C4-2B (cell line): Measurements from ENCODE around the gene HILPDA.

Experiments
- H3K27ac ChIP-seq: fragments of 450-650 bp; 2 replicates; pipeline ENCODE4 v1.5.1; 2017
- CTCF ChIP-seq: fragments of 450-650 bp; conservative IDR thresholded peaks from 2 replicates; pipeline ENCODE4 v1.5.1; 2017; ENCODE audit warnings: mild to moderate bottlenecking
- ZFX ChIP-seq: fragments of 450-650 bp; IDR thresholded peaks from 2 replicates; pipeline ENCODE4 v1.6.1; 2017

The HILPDA gene

GRCh38 chr7:128422842-128423241 is 32.8 kb upstream of the HILPDA start:
- TF ChIP-seq CTCF (no peak), ZFX (no peak)
- H3K27ac ChIP-seq = no peak overlapping the region

GRCh38 chr7:128424686-128425275 is 30.9 kb upstream of the HILPDA start:
- no peak overlapping the region for H3K27ac ChIP-seq
- TF ChIP-seq CTCF = no peak
- TF ChIP-seq ZFX = no peak

GRCh38 chr7:128425850-128426249 is 29.8 kb upstream of the HILPDA start:
- no peak for TF ChIP-seq ZFX
- TF ChIP-seq CTCF = peak; percentile 98
- H3K27ac ChIP-seq = no peak overlapping the region

- no peak overlapping the region for H3K27ac ChIP-seq
- peak; percentile 90 for TF ChIP-seq CTCF
- TF ChIP-seq ZFX = no peak
Measured at GRCh38 chr7:128427289-128427891, 28.3 kb upstream of the HILPDA start.

GRCh38 chr7:128430207-128430606 is 25.5 kb upstream of the HILPDA start:
- TF ChIP-seq CTCF (no peak; the same call in 1 of the 2 replicates), ZFX (no peak)
- H3K27ac ChIP-seq = no peak overlapping the region

GRCh38 chr7:128431221-128431620 is 24.5 kb upstream of the HILPDA start:
- H3K27ac ChIP-seq = no peak overlapping the region
- TF ChIP-seq CTCF (no peak), ZFX (no peak)

- H3K27ac ChIP-seq = no peak overlapping the region
- TF ChIP-seq CTCF = no peak
- no peak for TF ChIP-seq ZFX
Measured at GRCh38 chr7:128431754-128432153, 23.9 kb upstream of the HILPDA start.
